HEK293T (cell line): Measurements from ENCODE around the gene RAP1GAP.

Experiments
- CTCF ChIA-PET: fragments of 350-600 bp; formaldehyde crosslinking; extraction: SDS; loops from one replicate; lab custom pipeline; 2021; ENCODE audit warnings: antibody characterized with exemption, inconsistent platforms; lab: Yijun Ruan, JAX
- POLR2A ChIA-PET: fragments of 350-600 bp; formaldehyde crosslinking; extraction: SDS; loops from one replicate; lab custom pipeline; 2020; ENCODE audit warnings: antibody characterized with exemption, inconsistent platforms; lab: Yijun Ruan, JAX
- DNase-seq: peaks from one replicate; pipeline ENCODE4 v3.0.0; 2012; ENCODE audit warnings: mixed read lengths; ENCODE audit errors: extremely low spot score
- ARNT ChIP-seq: fragments of 450-650 bp; IDR thresholded peaks from 2 replicates; pipeline ENCODE4 v1.6.1; 2017; ENCODE audit warnings: mild to moderate bottlenecking
- BHLHE40 ChIP-seq: fragments of 450-650 bp; IDR thresholded peaks from 2 replicates; pipeline ENCODE4 v1.6.1; 2016; ENCODE audit warnings: mild to moderate bottlenecking, moderate library complexity, borderline replicate concordance
- CTBP1 ChIP-seq: fragments of 450-650 bp; IDR thresholded peaks from 2 replicates; pipeline ENCODE4 v1.6.1; 2016; ENCODE audit warnings: borderline replicate concordance
- ELF4 ChIP-seq: fragments of 450-650 bp; IDR thresholded peaks from 2 replicates; pipeline ENCODE4 v1.6.1; 2017; ENCODE audit warnings: antibody characterized with exemption
- FOXA1 ChIP-seq: fragments of 450-650 bp; IDR thresholded peaks from 2 replicates; pipeline ENCODE4 v1.6.1; 2016; ENCODE audit warnings: mild to moderate bottlenecking
- FOXK2 ChIP-seq: fragments of 450-650 bp; IDR thresholded peaks from 2 replicates; pipeline ENCODE4 v1.6.1; 2016; ENCODE audit warnings: mild to moderate bottlenecking
- FOXM1 ChIP-seq: fragments of 450-650 bp; IDR thresholded peaks from 2 replicates; pipeline ENCODE4 v1.6.1; 2017; ENCODE audit warnings: mild to moderate bottlenecking, borderline replicate concordance
- HDGF ChIP-seq: fragments of 450-650 bp; IDR thresholded peaks from 2 replicates; pipeline ENCODE4 v1.6.1; 2017; ENCODE audit warnings: antibody characterized with exemption, borderline replicate concordance
- L3MBTL2 ChIP-seq: fragments of 450-650 bp; conservative IDR thresholded peaks from 2 replicates; pipeline ENCODE4 v1.6.1; 2016; ENCODE audit warnings: mild to moderate bottlenecking
- LEF1 ChIP-seq: fragments of 450-650 bp; IDR thresholded peaks from 2 replicates; pipeline ENCODE4 v1.6.1; 2017; ENCODE audit warnings: mild to moderate bottlenecking, borderline replicate concordance
- NFRKB ChIP-seq: fragments of 450-650 bp; IDR thresholded peaks from 2 replicates; pipeline ENCODE4 v1.6.1; 2016; ENCODE audit warnings: mild to moderate bottlenecking, moderate library complexity
- PKNOX1 ChIP-seq: fragments of 450-650 bp; IDR thresholded peaks from 2 replicates; pipeline ENCODE4 v1.6.1; 2016
- SP1 ChIP-seq: fragments of 450-650 bp; IDR thresholded peaks from 2 replicates; pipeline ENCODE4 v1.6.1; 2017
- SUZ12 ChIP-seq: fragments of 450-650 bp; IDR thresholded peaks from 2 replicates; pipeline ENCODE4 v1.6.1; 2016; ENCODE audit warnings: mild to moderate bottlenecking
- TARDBP ChIP-seq: fragments of 450-650 bp; IDR thresholded peaks from 2 replicates; pipeline ENCODE4 v1.6.1; 2016
- ZNF384 ChIP-seq: fragments of 450-650 bp; IDR thresholded peaks from 2 replicates; pipeline ENCODE4 v1.6.1; 2016

The RAP1GAP gene

DNA sequence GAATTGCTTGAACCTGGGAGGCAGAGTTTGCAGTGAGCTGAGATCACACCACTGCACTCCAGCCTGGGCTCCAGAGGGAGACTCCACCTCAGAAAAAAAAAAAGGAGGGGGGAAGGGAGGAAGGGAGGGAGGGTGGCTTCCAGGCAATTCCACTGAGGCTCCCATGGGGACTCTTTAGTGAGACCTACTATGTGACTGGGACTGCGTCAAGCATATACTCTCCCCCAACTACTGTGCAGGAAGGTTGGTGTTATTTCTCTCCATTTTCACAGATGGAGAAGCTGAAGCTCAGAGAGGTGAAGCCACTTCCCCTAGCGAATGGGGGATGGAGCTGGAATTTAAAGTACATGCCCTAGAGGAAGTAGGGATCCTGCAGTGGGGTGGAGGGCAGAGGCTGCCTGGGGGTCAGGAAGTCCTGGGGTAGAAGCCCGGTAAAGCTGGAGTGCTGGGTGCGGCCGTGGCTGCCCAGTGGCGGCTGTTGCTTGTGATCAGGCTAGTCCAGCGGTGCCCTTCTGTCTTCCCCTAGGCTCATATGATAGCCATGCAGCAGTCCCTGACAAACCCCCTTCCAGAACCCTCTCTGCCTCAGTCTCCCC lies 40.3 kb downstream of the RAP1GAP start:
- no peak for DNase-seq
- ChIA-PET POLR2A (no interaction called here), CTCF (no interaction called here)
- TF ChIP-seq SUZ12 (no peak), ZNF384 (no peak)

- ChIA-PET POLR2A (no interaction called here), CTCF (no interaction called here)
- DNase-seq = no peak
- TF ChIP-seq LEF1 = no peak
- no peak for TF ChIP-seq HDGF
- TF ChIP-seq TARDBP = no peak
- TF ChIP-seq L3MBTL2 = no peak
- TF ChIP-seq ARNT = no peak
These were observed 42.2 kb downstream of the RAP1GAP start for GRCh38 chr1:21626921-21627339.

DNA sequence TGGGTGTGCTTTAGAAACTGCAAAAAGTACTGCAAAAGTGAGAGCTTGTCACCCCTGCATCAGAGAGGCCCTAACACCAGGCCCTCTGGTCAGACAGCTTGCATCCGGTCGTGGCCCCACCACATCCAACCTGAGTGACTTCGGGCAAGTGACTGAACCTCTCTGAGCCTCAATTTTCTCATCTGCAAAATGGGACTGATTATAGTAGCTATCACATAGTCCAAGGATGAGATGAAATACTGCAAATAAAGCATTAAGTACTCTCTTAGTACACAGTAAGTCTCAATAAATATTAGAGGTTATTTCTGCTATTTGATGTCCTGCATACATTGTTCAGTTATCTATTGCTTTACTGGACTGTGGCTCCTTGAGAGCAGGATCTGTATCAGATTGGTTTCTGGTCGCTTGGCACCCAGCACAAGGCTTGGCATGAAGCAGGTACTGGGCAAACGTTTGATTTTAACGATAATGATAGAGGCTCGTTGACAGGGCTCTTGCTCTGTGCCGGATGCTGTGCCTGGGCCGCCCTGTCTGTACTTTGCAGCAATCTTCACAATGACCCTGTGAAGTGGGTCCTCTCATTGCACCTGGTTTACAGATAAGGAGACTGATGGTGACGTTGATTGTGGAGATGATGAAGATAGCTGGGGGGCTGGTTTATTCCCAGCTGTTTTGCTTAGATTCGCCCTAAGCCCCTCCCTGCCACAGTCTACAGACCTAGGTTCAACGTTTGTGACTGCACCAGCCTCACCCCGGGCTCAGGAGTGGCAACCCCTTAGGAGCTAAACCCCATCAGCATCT lies 43.6 kb downstream of the RAP1GAP start:
- CTCF ChIA-PET = no interaction called here

DNA sequence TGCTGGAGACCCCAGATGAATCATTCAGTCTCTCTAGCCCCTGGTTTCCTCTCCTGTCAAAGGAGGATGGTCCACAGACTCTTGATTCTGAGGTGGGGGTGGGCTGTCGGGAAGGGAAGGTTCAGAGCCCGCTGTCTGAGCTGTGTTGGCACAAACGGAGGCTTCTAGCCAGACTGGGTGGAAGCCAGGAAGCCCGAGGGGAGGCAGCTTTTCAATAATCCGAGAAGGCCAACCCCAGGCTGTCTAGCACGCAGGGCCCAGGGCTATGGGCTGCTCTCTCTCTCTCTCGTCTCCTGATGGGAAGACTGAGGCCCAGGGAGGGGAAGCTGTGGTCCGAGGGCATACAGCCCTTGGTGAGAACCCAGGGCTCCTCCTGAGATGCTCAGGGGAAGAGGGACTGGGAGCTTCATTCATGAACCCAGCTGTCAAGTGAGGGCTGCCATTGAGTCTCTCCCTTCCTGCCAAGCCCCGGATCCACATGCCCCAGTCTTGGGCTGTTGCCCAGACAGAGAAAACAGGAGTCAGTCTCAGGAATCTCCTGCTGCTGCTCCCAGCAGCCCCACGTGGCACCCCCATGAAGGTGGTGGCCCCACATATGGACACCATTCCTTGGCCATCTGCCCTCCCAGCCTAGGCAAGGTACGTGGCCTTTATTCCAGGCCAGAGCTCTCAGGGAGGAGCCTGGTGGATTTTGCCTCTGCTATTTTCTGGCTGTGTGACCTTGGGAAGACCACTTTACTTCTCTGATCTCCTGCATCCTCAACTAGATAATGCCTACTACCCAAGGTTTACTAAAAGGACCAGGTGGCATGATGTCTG lies 44.4 kb downstream of the RAP1GAP start:
- CTCF ChIA-PET = no interaction called here
- POLR2A ChIA-PET = interaction anchor here (1.4 kb wide), 1 partner anchor 14 kb away, joined by 3 read pairs; no protein-coding TSS in a partner anchor
- TF ChIP-seq ZNF384 = no peak
- TF ChIP-seq PKNOX1 = no peak
- TF ChIP-seq ARNT = no peak
- TF ChIP-seq HDGF = no peak
- no peak for TF ChIP-seq SUZ12
- no peak for TF ChIP-seq CTBP1
- TF ChIP-seq ELF4 = no peak
- no peak for TF ChIP-seq SP1
- TF ChIP-seq FOXA1 = no peak
- no peak for DNase-seq

More for the DNA sequence above, 43.6 kb downstream of the RAP1GAP start:
- TF ChIP-seq FOXM1 (no peak), TARDBP (no peak), ELF4 (no peak), FOXK2 (no peak), SUZ12 (no peak), ARNT (no peak), LEF1 (no peak), ZNF384 (no peak), PKNOX1 (no peak), BHLHE40 (no peak), NFRKB (no peak)
- POLR2A ChIA-PET = interaction anchor here (0.9 to 1.4 kb wide), 2 partner anchors 15 to 157 kb away, joined by 3 read pairs; partner anchors contain the start of gene USP48
- DNase-seq = no peak

GRCh38 chr1:21623410-21623961 lies 45.7 kb downstream of the RAP1GAP start:
- CTCF ChIA-PET = no interaction called here
- TF ChIP-seq FOXA1 (no peak), PKNOX1 (no peak), ARNT (no peak), ELF4 (no peak)
- no peak for DNase-seq
- POLR2A ChIA-PET = interaction anchor here (0.7 to 1.2 kb wide), 2 partner anchors 16 to 402 kb away, joined by 3 read pairs; no protein-coding TSS in a partner anchor

DNA sequence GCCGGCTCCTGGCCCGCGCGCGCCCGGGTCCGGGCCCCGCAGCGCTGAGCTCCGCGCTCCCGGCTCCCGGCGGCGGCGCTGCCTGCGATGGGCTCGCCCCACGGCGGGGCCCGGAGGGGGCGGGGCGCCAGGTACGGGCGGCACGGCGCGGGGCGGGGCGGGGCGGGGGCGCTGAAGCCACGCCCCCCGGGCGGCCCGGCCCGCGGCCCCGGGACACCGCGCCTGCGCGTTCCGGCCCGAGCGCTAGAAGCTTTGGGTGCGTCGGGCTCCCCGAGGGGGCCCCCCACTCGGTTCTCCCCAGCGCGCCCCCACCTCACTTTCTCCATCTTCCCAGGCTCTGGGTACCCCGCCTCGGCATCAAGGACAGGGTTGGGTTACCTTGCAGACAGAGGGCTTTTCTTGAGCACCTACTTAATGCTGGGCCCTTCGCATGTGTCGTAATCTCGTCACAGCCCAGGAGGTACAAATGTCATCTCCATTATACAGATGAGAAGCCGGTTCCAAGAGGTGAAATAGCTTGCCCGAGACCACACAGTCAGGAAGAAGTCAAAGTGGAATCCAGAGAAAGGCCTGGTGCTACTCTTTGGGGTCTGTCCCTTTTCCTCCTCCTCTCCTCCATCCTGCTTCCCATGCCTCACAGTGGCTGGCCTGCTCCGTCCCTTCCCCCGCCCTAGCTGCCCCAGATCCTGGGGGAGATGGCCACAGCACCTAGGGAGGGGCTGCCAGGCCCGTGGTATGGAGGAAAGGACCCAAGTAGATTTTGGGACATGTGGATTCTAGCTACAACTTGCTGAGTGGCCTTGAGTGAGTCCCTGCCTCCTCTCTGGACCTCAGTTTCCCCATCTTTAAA lies 46.5 kb downstream of the RAP1GAP start:
- ChIA-PET POLR2A (interaction anchor here (0.7 to 1.4 kb wide), 6 partner anchors 9 to 403 kb away, joined by 3 to 10 read pairs (median 4); no protein-coding TSS in a partner anchor), CTCF (no interaction called here)
- peak; percentile 91 for DNase-seq
- TF ChIP-seq LEF1 = no peak
- no peak for TF ChIP-seq HDGF
- no peak for TF ChIP-seq ARNT
- TF ChIP-seq SUZ12 = no peak
- TF ChIP-seq ELF4 = no peak
- TF ChIP-seq FOXM1 = no peak
- TF ChIP-seq FOXA1 = no peak
- no peak for TF ChIP-seq L3MBTL2
- no peak for TF ChIP-seq SP1
- no peak for TF ChIP-seq FOXK2
- no peak for TF ChIP-seq CTBP1
